ENCODE results near the gene HACD3. TPM values are rescaled to one million over a fixed set of nuclear protein-coding genes. Genes with fewer than 3 reads are reported as not detected.
"Not testable (repeated sequence)": the region's sequence is repeated elsewhere in the genome, so short reads cannot be mapped to it uniquely, and the experiment has no call there.

HACD3 gene
- total and polyA plus RNA-seq, 12 donors: 3.7 to 13.4 (median 8.2) TPM

DNA sequence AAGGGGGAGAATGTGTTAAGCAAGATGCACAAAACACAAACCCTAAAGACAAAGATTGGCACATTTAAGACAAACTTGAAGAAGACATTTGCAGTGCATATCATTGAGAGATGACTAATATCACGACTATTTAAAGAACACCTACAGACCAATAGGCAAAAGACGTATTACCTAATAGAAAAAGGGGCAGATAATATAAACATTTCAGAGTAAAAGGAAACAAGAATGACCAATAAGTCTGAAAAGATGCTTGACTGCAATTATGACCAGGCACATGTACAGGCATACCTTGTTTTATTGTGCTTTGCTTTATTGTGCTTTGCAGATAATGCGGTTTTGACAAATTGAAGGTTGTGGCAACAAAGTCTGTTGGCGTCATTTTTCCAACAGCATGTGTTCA lies 4.9 kb downstream of the HACD3 start:
- Histone ChIP-seq H3K4me1 (peaks cover 0 to 16% (median 12%) of the 10 kb centered on the region in 9 donors), H3K27me3 (no peaks in the 10 kb centered on the region), H3K9me3 (no peaks in the 10 kb centered on the region), H3K4me3 (no peak overlapping the region), H3K36me3 (peaks cover 0 to 15% (median 0%) of the 10 kb centered on the region in 9 donors), H3K27ac (no peak overlapping the region)
- intact Hi-C loops (cut with DNase I): no loop called here
- TF ChIP-seq, protein P1, sequence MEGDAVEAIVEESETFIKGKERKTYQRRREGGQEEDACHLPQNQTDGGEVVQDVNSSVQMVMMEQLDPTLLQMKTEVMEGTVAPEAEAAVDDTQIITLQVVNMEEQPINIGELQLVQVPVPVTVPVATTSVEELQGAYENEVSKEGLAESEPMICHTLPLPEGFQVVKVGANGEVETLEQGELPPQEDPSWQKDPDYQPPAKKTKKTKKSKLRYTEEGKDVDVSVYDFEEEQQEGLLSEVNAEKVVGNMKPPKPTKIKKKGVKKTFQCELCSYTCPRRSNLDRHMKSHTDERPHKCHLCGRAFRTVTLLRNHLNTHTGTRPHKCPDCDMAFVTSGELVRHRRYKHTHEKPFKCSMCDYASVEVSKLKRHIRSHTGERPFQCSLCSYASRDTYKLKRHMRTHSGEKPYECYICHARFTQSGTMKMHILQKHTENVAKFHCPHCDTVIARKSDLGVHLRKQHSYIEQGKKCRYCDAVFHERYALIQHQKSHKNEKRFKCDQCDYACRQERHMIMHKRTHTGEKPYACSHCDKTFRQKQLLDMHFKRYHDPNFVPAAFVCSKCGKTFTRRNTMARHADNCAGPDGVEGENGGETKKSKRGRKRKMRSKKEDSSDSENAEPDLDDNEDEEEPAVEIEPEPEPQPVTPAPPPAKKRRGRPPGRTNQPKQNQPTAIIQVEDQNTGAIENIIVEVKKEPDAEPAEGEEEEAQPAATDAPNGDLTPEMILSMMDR (IDR thresholded peaks at IDR 0.05): no peak
- 91 to 92% methylated on average over 4 of the region's 4 CpGs for WGBS, 2 donors
- no peak for DNase-seq
- ATAC-seq: no peak

DNA sequence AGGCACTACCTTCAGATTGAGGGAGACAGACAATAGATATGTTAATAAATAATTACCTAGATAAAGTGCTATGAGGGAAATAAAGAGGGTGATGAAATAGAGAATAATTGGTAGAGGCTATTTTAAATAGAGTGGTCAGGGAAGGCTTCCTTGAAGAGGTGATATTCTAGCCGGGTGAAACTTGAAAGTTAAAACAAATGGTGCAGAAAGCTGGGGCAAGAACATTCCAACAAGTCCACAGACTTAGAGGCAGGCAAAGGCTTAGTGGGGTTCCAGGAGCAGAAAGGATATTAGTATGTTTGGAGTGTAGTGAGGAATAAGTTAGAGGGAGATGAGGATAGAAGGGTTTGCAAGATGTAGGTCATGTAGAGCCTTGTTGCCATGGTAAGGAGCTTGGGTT lies 10.1 kb downstream of the HACD3 start:
- Histone ChIP-seq H3K27ac (no peak overlapping the region), H3K4me3 (no peak overlapping the region), H3K36me3 (peaks cover 0 to 15% (median 0%) of the 10 kb centered on the region in 9 donors), H3K27me3 (no peaks in the 10 kb centered on the region), H3K9me3 (no peaks in the 10 kb centered on the region), H3K4me1 (no peaks in the 10 kb centered on the region)
- TF ChIP-seq, protein P1 (IDR thresholded peaks at IDR 0.05): no peak
- intact Hi-C loops (cut with DNase I): no loop called here
- ATAC-seq (no peak), DNase-seq (no peak)
- WGBS, 2 donors: 97 to 98% methylated on average over 1 of the region's 1 CpG

DNA sequence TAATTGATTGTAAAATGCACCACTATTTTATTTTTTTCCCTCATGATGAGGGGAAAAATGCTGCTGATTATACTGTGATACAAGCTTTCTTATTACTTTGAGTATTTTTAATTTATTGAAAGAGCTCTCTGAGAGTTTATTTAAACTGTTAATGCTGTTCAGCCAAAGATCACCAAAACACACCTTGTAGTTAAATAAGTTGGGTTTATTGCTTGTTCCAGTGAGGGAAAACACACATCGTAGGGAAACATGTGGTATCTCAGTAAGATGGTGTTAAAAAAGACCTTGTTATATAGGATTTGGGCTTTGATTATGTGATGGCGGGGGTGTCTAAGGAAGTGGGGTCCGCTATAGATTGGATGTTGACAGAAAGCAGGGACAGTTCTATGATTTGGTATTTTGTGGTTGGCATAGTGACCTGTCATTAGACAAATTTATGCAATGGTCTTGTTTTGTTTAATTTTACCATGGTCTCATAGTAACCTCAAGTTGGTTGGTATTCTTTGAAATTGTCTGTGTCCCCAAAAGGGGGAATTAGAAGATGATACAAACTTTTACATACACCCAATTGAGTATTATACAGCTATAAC lies 11.1 kb downstream of the HACD3 start:
- peaks cover 0 to 4% (median 0%) of the 10 kb centered on the region in 9 donors for H3K36me3 ChIP-seq
- 97 to 98% methylated on average over 3 of the region's 3 CpGs for WGBS, 2 donors
- ATAC-seq: no peak
- no peaks in the 10 kb centered on the region for H3K4me1 ChIP-seq
- H3K9me3 ChIP-seq: no peaks in the 10 kb centered on the region
- TF ChIP-seq, protein P1 (IDR thresholded peaks at IDR 0.05): no peak
- intact Hi-C loops (cut with DNase I): no loop called here
- no peak overlapping the region for H3K4me3 ChIP-seq
- H3K27me3 ChIP-seq: no peaks in the 10 kb centered on the region
- no peak for DNase-seq
- H3K27ac ChIP-seq: no peak overlapping the region

DNA sequence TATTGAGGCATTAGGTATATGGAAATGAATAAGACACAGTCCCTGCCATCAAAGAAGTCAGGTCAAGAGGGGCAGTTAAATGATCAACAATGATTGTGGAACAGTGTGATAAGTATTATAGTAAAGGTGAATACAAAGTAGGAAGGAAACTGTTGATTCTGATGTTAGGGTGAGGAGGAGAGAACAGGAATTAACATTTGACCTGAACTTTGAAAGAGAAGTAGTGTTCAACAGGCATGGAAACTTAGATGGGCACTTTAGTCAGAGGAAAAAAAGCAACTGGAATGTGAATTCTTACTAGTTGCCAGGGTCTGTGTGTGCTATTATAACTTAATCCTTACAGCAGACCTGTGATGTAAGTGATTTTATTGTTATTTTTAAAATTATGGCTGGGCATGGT lies 17.6 kb downstream of the HACD3 start:
- peaks cover 0 to 3% (median 0%) of the 10 kb centered on the region in 9 donors for H3K36me3 ChIP-seq
- TF ChIP-seq, protein P1 (IDR thresholded peaks at IDR 0.05): no peak
- H3K4me3 ChIP-seq: no peak overlapping the region
- DNase-seq (no peak), ATAC-seq (no peak)
- no peaks in the 10 kb centered on the region for H3K9me3 ChIP-seq
- intact Hi-C loops (cut with DNase I): no loop called here
- H3K27me3 ChIP-seq: no peaks in the 10 kb centered on the region
- H3K4me1 ChIP-seq: peaks cover 0 to 15% (median 0%) of the 10 kb centered on the region in 9 donors
- H3K27ac ChIP-seq: no peak overlapping the region

DNA sequence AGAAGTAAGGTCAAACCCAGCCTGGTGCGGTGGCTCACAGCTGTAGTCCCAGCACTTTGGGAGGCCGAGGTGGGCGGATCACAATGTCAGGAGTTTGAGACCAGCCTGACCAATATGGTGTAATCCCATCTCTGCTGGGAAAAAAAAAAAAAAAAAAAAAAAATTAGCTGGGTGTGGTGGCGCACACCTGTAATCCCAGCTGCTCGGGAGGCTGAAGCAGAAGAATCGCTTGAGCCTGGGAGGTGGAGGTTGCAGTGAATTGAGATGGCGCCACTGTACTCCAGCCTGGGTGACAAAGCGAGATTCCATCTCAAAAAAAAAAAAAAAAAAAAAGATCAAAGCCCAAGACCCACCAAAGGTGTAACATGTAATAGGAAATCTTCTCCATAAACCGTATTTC lies 19.0 kb downstream of the HACD3 start:
- H3K27me3 ChIP-seq; H3K4me3 ChIP-seq; H3K9me3 ChIP-seq; DNase-seq; H3K27ac ChIP-seq; H3K36me3 ChIP-seq; ATAC-seq; intact Hi-C loops (cut with DNase I): not testable (repeated sequence)
- 97 to 98% methylated on average over 9 of the region's 9 CpGs for WGBS, 2 donors
- H3K4me1 ChIP-seq: peaks cover 0 to 15% (median 0%) of the 10 kb centered on the region in 9 donors
